ENCODE measurements around the gene CUL1.

Gene CUL1

DNA sequence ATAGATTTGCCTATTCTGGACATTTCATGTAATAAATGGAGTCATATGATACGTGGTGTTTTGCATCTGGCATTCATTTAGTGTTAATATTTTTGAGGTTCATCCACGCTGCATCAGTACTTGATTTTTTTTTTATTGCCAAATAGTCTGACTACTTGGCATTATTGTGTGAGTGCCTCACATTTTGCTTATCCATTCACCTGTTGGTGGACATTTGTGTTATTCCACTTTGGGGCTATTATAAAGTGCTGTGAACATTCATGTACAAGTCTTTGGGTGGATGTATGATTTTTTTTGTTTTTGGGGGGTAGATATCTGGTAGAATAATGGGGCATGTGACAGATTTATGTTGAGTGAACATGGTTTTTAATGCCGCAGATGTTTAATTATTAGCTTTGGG, 19.7 kb downstream of the CUL1 start:
- Histone ChIP-seq H3K27me3 (ENCODE audit: control insufficient read depth in 1 of 2, insufficient read depth in 2 of 2, low read length in 2 of 2) (no peaks in the 10 kb centered on the region), H3K9ac (ENCODE audit: low read length in 2 of 2) (no peak overlapping the region), H3K27ac (ENCODE audit: low read length) (no peak overlapping the region), H3K36me3 (ENCODE audit: control insufficient read depth in 2 of 2, insufficient read depth in 2 of 2, low read length in 2 of 2) (no peaks in the 10 kb centered on the region), H3K4me1 (ENCODE audit: control insufficient read depth, insufficient read depth, low read length) (peaks cover 13% of the 10 kb centered on the region), H3K4me3 (ENCODE audit: low read length in 2 of 2) (no peak overlapping the region), H3K9me3 (ENCODE audit: control insufficient read depth in 2 of 2, low read length in 2 of 2) (no peaks in the 10 kb centered on the region)

DNA sequence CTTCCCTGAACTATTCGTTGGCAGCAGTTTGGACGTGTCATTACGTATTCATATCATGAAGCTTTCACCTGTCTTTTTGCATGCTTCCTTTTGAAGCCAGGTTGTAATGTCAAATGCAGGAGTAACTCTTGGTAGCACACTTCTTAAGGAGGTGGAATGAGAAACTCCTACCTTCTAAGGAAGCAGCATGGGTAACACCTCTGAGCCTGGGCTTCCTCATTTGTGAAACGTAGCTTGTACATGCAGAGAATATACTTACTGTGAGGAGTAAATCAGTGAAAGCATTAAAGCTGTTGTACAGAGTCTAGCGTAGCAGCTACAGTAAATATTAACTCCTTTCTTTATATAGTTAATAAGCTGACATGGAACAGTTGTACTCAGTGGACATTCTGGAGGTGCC, 21.1 kb downstream of the CUL1 start:
- Histone ChIP-seq H3K9me3 (ENCODE audit: control insufficient read depth in 2 of 2, low read length in 2 of 2) (no peaks in the 10 kb centered on the region), H3K27ac (ENCODE audit: low read length) (no peak overlapping the region), H3K36me3 (ENCODE audit: control insufficient read depth in 2 of 2, insufficient read depth in 2 of 2, low read length in 2 of 2) (no peaks in the 10 kb centered on the region), H3K27me3 (ENCODE audit: control insufficient read depth in 1 of 2, insufficient read depth in 2 of 2, low read length in 2 of 2) (no peaks in the 10 kb centered on the region), H3K4me3 (ENCODE audit: low read length in 2 of 2) (no peak overlapping the region), H3K9ac (ENCODE audit: low read length in 2 of 2) (no peak overlapping the region), H3K4me1 (ENCODE audit: control insufficient read depth, insufficient read depth, low read length) (peaks cover 13% of the 10 kb centered on the region)

DNA sequence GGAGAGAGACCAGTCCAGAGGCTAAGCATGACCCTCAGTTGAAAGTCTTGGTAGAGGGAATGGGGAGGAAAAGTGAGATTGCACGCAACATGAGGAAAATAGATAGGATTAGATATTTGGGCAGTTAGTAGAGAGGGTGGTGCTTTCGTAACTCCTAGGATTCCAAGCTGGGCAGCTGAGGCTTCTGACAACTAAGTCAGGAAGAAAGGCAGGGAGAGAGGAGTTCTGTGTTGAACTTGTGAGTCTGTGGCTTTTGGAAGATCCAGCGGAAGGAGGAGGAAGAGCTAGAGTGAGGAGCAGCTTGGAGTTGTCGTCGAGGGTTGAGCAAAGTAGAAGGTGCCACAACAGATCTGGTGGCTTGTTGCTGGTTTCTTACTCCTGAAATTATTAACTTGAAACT, 21.8 kb downstream of the CUL1 start:
- Histone ChIP-seq H3K27ac (ENCODE audit: low read length) (no peak overlapping the region), H3K27me3 (ENCODE audit: control insufficient read depth in 1 of 2, insufficient read depth in 2 of 2, low read length in 2 of 2) (no peaks in the 10 kb centered on the region), H3K4me1 (ENCODE audit: control insufficient read depth, insufficient read depth, low read length) (peaks cover 17% of the 10 kb centered on the region), H3K9ac (ENCODE audit: low read length in 2 of 2) (no peak overlapping the region), H3K36me3 (ENCODE audit: control insufficient read depth in 2 of 2, insufficient read depth in 2 of 2, low read length in 2 of 2) (no peaks in the 10 kb centered on the region), H3K4me3 (ENCODE audit: low read length in 2 of 2) (no peak overlapping the region), H3K9me3 (ENCODE audit: control insufficient read depth in 2 of 2, low read length in 2 of 2) (no peaks in the 10 kb centered on the region)

DNA sequence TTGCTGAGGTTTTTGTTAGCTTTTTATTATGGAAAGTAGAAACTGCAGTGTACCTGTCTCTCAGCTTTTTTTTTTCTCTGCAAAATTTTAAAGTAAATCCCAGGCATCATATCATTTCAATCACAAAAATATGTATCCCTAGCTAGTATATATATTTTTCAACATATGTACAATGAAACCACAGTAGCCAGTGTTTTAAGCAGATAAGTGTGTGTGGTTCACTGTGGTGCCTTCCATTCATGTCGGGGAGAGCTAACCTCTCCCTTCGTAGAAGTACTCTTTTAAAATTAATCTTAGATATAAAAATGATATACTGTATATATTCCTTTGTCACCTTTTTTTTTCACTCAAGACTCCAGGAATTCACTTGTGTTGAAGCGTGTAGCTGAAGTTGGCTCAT, 22.7 kb downstream of the CUL1 start:
- Histone ChIP-seq H3K27ac (ENCODE audit: low read length) (no peak overlapping the region), H3K4me3 (ENCODE audit: low read length in 2 of 2) (no peak overlapping the region), H3K27me3 (ENCODE audit: control insufficient read depth in 1 of 2, insufficient read depth in 2 of 2, low read length in 2 of 2) (no peaks in the 10 kb centered on the region), H3K9me3 (ENCODE audit: control insufficient read depth in 2 of 2, low read length in 2 of 2) (no peaks in the 10 kb centered on the region), H3K36me3 (ENCODE audit: control insufficient read depth in 2 of 2, insufficient read depth in 2 of 2, low read length in 2 of 2) (no peaks in the 10 kb centered on the region), H3K4me1 (ENCODE audit: control insufficient read depth, insufficient read depth, low read length) (peaks cover 18% of the 10 kb centered on the region), H3K9ac (ENCODE audit: low read length in 2 of 2) (no peak overlapping the region)

DNA sequence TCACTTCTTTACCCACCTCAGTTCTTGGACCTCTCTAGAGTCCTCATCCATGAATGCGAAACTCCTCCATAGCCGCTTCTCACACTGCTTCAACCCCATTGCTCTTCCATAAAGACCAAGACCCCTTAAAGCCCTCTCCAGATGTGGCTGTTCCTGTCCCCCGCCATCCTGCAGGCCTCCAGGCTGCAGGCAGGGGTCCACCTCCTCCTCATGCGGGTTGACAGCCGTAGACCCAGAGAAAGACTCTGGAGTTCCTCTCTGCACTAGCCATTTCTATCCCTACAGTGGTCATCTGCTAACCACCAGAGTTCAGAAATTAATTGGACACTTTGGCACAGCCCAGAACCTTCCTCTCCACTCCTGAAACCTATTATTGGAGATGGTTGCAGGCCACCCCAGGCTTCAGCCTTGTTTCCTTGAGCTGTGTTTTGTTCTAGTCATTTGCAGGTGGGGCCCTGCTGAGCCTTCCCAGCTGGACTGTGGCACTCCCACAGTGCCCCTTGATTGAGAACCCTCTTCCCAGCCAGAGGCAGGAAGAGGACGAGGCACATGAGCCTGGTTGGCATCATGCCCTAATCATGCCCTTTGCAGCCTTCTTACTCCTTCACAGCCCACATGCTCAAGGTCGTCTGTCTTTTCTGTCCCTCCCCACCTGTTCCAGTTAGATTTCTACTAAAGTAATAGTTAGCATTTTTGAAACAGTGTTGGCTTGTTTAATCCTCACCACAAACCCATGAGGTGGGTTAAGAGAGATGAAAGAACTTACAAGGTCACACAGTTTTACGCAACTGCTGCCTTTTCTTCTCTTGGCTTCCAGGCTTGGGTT, 23.9 kb downstream of the CUL1 start:
- no peaks in the 10 kb centered on the region for H3K36me3 ChIP-seq (ENCODE audit: control insufficient read depth in 2 of 2, insufficient read depth in 2 of 2, low read length in 2 of 2)
- H3K4me1 ChIP-seq (ENCODE audit: control insufficient read depth, insufficient read depth, low read length), result peaks cover 18% of the 10 kb centered on the region
- no peak overlapping the region for H3K27ac ChIP-seq (ENCODE audit: low read length)
- no peaks in the 10 kb centered on the region for H3K9me3 ChIP-seq (ENCODE audit: control insufficient read depth in 2 of 2, low read length in 2 of 2)
- H3K4me3 ChIP-seq (ENCODE audit: low read length in 2 of 2), result no peak overlapping the region
- no peak overlapping the region for H3K9ac ChIP-seq (ENCODE audit: low read length in 2 of 2)
- no peaks in the 10 kb centered on the region for H3K27me3 ChIP-seq (ENCODE audit: control insufficient read depth in 1 of 2, insufficient read depth in 2 of 2, low read length in 2 of 2)

DNA sequence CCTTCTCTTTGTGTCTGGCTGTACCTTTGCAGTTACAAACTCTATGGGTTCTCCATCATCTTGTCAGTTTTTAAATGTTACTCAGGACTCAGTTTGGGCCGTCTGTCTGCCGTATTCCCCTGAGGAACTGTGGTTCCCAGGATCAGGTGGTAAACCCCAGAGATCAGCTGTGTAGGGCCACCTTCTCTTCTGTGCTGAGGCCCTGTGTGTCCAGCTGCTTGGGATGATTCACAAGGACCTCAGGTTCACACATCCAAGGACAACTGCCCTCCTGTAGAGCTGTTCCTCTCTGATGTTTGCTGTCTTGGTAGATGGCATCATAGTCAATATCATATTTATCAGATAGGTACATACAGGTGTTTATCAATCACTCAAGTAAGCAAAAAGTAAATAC, 24.5 kb downstream of the CUL1 start:
- Histone ChIP-seq H3K9ac (ENCODE audit: low read length in 2 of 2) (no peak overlapping the region), H3K9me3 (ENCODE audit: control insufficient read depth in 2 of 2, low read length in 2 of 2) (no peaks in the 10 kb centered on the region), H3K4me3 (ENCODE audit: low read length in 2 of 2) (no peak overlapping the region), H3K27ac (ENCODE audit: low read length) (no peak overlapping the region), H3K4me1 (ENCODE audit: control insufficient read depth, insufficient read depth, low read length) (peaks cover 18% of the 10 kb centered on the region), H3K36me3 (ENCODE audit: control insufficient read depth in 2 of 2, insufficient read depth in 2 of 2, low read length in 2 of 2) (no peaks in the 10 kb centered on the region), H3K27me3 (ENCODE audit: control insufficient read depth in 1 of 2, insufficient read depth in 2 of 2, low read length in 2 of 2) (no peaks in the 10 kb centered on the region)

DNA sequence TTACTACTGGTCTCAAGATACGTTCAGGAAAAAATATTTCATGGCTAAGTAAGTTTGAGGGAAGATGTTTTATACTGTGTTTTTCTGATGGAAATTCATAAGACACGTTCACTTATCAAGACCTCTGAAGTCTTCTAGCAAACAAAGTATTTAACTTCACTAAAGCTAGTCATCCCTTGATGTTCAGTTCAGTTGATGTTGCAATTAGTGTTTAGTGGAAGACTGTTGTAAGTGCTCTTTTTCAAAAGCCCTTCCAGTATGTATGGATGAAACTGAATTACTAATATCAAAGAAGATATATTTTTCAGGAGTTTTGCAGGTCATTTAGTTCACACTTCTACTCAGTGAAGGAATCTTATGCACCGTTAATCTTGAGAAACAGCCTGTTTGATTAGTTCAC, 25.1 kb downstream of the CUL1 start:
- no peaks in the 10 kb centered on the region for H3K9me3 ChIP-seq (ENCODE audit: control insufficient read depth in 2 of 2, low read length in 2 of 2)
- H3K36me3 ChIP-seq (ENCODE audit: control insufficient read depth in 2 of 2, insufficient read depth in 2 of 2, low read length in 2 of 2), result no peaks in the 10 kb centered on the region
- H3K27ac ChIP-seq (ENCODE audit: low read length), result no peak overlapping the region
- no peak overlapping the region for H3K9ac ChIP-seq (ENCODE audit: low read length in 2 of 2)
- H3K27me3 ChIP-seq (ENCODE audit: control insufficient read depth in 1 of 2, insufficient read depth in 2 of 2, low read length in 2 of 2), result no peaks in the 10 kb centered on the region
- no peak overlapping the region for H3K4me3 ChIP-seq (ENCODE audit: low read length in 2 of 2)
- peaks cover 18% of the 10 kb centered on the region for H3K4me1 ChIP-seq (ENCODE audit: control insufficient read depth, insufficient read depth, low read length)

DNA sequence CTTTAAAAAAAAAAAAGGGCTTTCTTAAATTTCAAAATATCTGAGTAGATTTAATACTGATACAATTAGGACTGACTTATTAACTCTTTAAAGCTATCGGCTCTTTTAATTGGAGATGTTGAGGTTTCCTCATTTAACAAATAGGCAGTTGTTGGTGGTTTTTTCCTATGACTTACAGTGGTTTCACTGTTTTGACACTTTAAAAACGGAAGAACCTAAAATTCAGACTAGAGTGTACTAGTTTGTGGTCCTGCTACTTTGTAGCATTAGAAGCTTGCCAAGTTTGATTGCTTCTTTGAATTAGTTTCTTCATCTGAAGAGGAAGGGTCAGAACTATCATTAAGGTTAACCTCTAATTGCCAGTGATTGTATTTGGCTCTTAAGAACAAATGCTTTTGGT, 27.7 kb downstream of the CUL1 start:
- H3K4me3 ChIP-seq (ENCODE audit: low read length in 2 of 2), result no peak overlapping the region
- no peaks in the 10 kb centered on the region for H3K9me3 ChIP-seq (ENCODE audit: control insufficient read depth in 2 of 2, low read length in 2 of 2)
- no peak overlapping the region for H3K27ac ChIP-seq (ENCODE audit: low read length)
- no peaks in the 10 kb centered on the region for H3K27me3 ChIP-seq (ENCODE audit: control insufficient read depth in 1 of 2, insufficient read depth in 2 of 2, low read length in 2 of 2)
- H3K4me1 ChIP-seq (ENCODE audit: control insufficient read depth, insufficient read depth, low read length), result peaks cover 20% of the 10 kb centered on the region
- H3K9ac ChIP-seq (ENCODE audit: low read length in 2 of 2), result no peak overlapping the region
- H3K36me3 ChIP-seq (ENCODE audit: control insufficient read depth in 2 of 2, insufficient read depth in 2 of 2, low read length in 2 of 2), result no peaks in the 10 kb centered on the region

DNA sequence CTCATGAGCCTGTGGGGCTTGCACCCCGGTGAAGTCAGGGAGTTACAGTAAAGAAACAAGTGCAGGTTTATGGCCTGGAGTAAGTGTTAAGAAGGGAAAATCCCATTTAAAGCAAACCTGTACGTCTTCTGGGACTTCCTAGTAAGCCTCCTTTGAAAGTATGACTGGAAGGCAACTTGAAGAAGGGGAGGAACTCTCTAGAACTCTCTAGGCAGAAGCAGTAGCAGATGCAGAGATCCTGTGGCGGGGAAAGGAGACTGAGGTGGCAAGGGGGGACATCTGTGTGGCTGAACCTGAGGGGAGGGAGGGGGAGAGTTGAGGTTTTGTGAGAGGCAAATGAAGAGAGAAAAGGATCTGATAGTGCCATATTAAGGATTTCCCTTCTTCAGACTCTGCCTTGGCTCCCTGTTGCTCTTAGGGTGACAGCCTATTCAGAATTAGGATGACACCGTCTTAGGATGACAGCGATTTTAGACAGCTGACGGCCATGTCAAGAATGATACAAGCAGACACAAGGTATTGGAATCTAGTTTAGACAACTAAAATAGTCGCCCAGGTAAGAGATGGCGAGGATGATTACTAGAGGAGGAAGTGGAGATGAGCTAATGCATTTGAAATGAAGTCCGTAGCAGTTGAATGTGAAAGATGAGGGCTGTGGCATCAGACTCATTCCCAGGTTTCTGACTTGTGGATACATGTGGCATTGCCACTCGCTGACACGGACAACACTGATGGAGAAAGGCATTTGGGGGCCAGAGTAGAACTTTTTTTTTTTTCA, 29.0 kb downstream of the CUL1 start:
- Histone ChIP-seq H3K27me3 (ENCODE audit: control insufficient read depth in 1 of 2, insufficient read depth in 2 of 2, low read length in 2 of 2) (no peaks in the 10 kb centered on the region), H3K4me1 (ENCODE audit: control insufficient read depth, insufficient read depth, low read length) (peaks cover 14% of the 10 kb centered on the region), H3K36me3 (ENCODE audit: control insufficient read depth in 2 of 2, insufficient read depth in 2 of 2, low read length in 2 of 2) (peaks cover 6% of the 10 kb centered on the region in 2 donors), H3K4me3 (ENCODE audit: low read length in 2 of 2) (no peak overlapping the region), H3K27ac (ENCODE audit: low read length) (no peak overlapping the region), H3K9ac (ENCODE audit: low read length in 2 of 2) (no peak overlapping the region), H3K9me3 (ENCODE audit: control insufficient read depth in 2 of 2, low read length in 2 of 2) (no peaks in the 10 kb centered on the region)

DNA sequence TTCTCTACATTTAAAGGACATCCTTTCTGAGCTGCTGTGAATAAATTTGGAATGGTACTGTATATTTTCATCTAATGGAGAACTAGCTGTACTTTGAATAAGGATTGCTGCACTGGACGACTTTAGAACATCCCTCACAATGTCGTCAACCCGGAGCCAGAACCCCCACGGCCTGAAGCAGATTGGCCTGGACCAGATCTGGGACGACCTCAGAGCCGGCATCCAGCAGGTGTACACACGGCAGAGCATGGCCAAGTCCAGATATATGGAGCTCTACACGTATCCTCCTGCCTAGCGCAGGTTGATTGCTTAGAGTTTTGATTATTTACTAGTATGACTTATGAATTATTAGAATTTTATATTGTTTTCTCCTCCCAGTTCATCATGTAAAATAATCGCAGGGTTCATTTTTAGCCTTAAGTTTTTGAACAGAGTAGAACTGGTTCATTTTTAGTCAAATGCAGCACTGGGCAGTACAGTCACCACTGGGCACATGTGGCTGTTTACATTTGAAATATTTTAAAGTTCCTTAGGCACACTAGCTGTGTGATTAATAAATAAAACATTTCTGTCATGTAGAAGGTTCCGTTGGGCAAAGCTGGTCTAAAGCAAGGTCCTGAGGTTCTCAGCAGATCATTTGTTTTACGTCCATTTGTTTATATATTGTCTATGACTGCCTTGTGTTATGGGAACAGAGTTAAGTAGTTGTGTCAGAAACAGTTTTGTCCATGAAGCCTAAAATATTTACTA, 31.5 kb downstream of the CUL1 start:
- no peaks in the 10 kb centered on the region for H3K9me3 ChIP-seq (ENCODE audit: control insufficient read depth in 2 of 2, low read length in 2 of 2)
- H3K27me3 ChIP-seq (ENCODE audit: control insufficient read depth in 1 of 2, insufficient read depth in 2 of 2, low read length in 2 of 2), result no peaks in the 10 kb centered on the region
- no peak overlapping the region for H3K9ac ChIP-seq (ENCODE audit: low read length in 2 of 2)
- no peak overlapping the region for H3K4me3 ChIP-seq (ENCODE audit: low read length in 2 of 2)
- H3K27ac ChIP-seq (ENCODE audit: low read length), result no peak overlapping the region
- H3K4me1 ChIP-seq (ENCODE audit: control insufficient read depth, insufficient read depth, low read length), result peaks cover 13% of the 10 kb centered on the region
- H3K36me3 ChIP-seq (ENCODE audit: control insufficient read depth in 2 of 2, insufficient read depth in 2 of 2, low read length in 2 of 2), result peaks cover 7 to 9% of the 10 kb centered on the region in 2 donors
